H1 (cell line): ENCODE measurements around the gene MKLN1.

ENCODE experiments used
- ATF2 ChIP-seq: IDR thresholded peaks from 2 replicates; pipeline ENCODE4 v1.6.1; 2012; ENCODE audit warnings: low read length, inconsistent platforms
- CBX5 ChIP-seq: fragments of 300-800, 300-1000 bp; sonication (generic); IDR thresholded peaks from 2 replicates; pipeline ENCODE4 v1.7.1; 2016; ENCODE audit warnings: antibody characterized with exemption, low read length, low read depth
- CHD1 ChIP-seq: IDR thresholded peaks from 2 replicates; pipeline ENCODE4 v1.6.1; 2012; ENCODE audit warnings: low read depth, low read length, improper control_type of control experiment
- EZH2 ChIP-seq: fragments of 200-600 bp; sonication (generic); IDR thresholded peaks from 2 replicates; pipeline ENCODE4 v1.7.1; 2012; ENCODE audit warnings: low read depth, mild to moderate bottlenecking, moderate library complexity, low read length, inconsistent platforms; ENCODE audit not compliant: severe bottlenecking
- JUND ChIP-seq: IDR thresholded peaks from 2 replicates; pipeline ENCODE4 v1.6.1; 2011; ENCODE audit warnings: mild to moderate bottlenecking, improper control_type of control experiment, low read length
- POLR2A ChIP-seq, 2 experiments: IDR thresholded peaks; 1 replicate in 1 of 2; 2 replicates in 1 of 2; pipeline ENCODE4 v1.6.1; 2011; ENCODE audit warnings: low read depth in 2 of 2, low read length in 2 of 2, mild to moderate bottlenecking in 2 of 2; ENCODE audit errors: control extremely low read depth in 1 of 2
- RAD21 ChIP-seq, 2 experiments: IDR thresholded peaks in 1 of 2; conservative IDR thresholded peaks in 1 of 2; 2 replicates each; pipeline ENCODE4 v1.6.1; 2011; ENCODE audit warnings: low read depth in 2 of 2, low read length in 2 of 2, improper control_type of control experiment in 1 of 2, inconsistent platforms in 1 of 2, mild to moderate bottlenecking in 1 of 2, moderate library complexity in 1 of 2
- TEAD4 ChIP-seq: IDR thresholded peaks from 2 replicates; pipeline ENCODE4 v1.6.1; 2012; ENCODE audit warnings: low read depth, low read length, inconsistent platforms, mixed read lengths
- YY1 ChIP-seq: IDR thresholded peaks from 2 replicates; pipeline ENCODE4 v1.6.1; 2011; ENCODE audit warnings: low read depth, mild to moderate bottlenecking, low read length
- TF ChIP-seq, protein P1 (sequence below), 3 experiments: IDR thresholded peaks; 1 replicate in 2 of 3; 2 replicates in 1 of 3; pipeline versions ENCODE4 v1.5.1 to v1.6.1; 2011; ENCODE audit warnings: low read length in 3 of 3, mild to moderate bottlenecking in 3 of 3, inconsistent platforms in 2 of 3, low read depth in 1 of 3, moderate library complexity in 1 of 3; ENCODE audit not compliant: insufficient read depth in 1 of 3; ENCODE audit errors: control extremely low read depth in 1 of 3

- no peak for TF ChIP-seq CBX5
- no peak for TF ChIP-seq RAD21 (IDR thresholded peaks at IDR 0.05 in 1 of 2, conservative IDR thresholded peaks at IDR 0.05 in 1 of 2; ENCODE audit: low read depth in 2 of 2, low read length in 2 of 2)
- TF ChIP-seq TEAD4: no peak
- TF ChIP-seq ATF2: no peak
- TF ChIP-seq, protein P1, sequence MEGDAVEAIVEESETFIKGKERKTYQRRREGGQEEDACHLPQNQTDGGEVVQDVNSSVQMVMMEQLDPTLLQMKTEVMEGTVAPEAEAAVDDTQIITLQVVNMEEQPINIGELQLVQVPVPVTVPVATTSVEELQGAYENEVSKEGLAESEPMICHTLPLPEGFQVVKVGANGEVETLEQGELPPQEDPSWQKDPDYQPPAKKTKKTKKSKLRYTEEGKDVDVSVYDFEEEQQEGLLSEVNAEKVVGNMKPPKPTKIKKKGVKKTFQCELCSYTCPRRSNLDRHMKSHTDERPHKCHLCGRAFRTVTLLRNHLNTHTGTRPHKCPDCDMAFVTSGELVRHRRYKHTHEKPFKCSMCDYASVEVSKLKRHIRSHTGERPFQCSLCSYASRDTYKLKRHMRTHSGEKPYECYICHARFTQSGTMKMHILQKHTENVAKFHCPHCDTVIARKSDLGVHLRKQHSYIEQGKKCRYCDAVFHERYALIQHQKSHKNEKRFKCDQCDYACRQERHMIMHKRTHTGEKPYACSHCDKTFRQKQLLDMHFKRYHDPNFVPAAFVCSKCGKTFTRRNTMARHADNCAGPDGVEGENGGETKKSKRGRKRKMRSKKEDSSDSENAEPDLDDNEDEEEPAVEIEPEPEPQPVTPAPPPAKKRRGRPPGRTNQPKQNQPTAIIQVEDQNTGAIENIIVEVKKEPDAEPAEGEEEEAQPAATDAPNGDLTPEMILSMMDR (IDR thresholded peaks at IDR 0.05; ENCODE audit: control extremely low read depth in 1 of 3, insufficient read depth in 1 of 3, low read depth in 1 of 3, low read length in 3 of 3): no peak
- TF ChIP-seq EZH2: no peak
- TF ChIP-seq JUND: no peak
- TF ChIP-seq POLR2A (IDR thresholded peaks at IDR 0.05; ENCODE audit: control extremely low read depth in 1 of 2, low read depth in 2 of 2, low read length in 2 of 2): no peak
- no peak for TF ChIP-seq YY1
- TF ChIP-seq CHD1: no peak
Measured at GRCh38 chr7:131312838-131313237, 14.8 kb upstream of the MKLN1 start.
